H1 (cell line): ENCODE measurements around the gene RAB3B. TPM values are rescaled to one million over a fixed set of nuclear protein-coding genes. Genes with fewer than 3 reads are reported as not detected.

Source experiments
- CTCF ChIA-PET: fragments of 300-600 bp; sonication (Branson Sonifier 250); formaldehyde crosslinking; loops from one replicate; lab custom pipeline; 2021; ENCODE audit not compliant: partially characterized antibody; lab: Charles Lee
- POLR2A ChIA-PET: fragments of 300-600 bp; sonication (Branson Sonifier 250); formaldehyde crosslinking; loops from one replicate; lab custom pipeline; 2021; ENCODE audit warnings: inconsistent platforms; ENCODE audit not compliant: partially characterized antibody; lab: Charles Lee
- DNase-seq, 2 experiments: peaks; one replicate each; pipeline versions ENCODE4 v3.0.0 to v3.0.0-alpha.2; 2010 to 2022; ENCODE audit warnings: low spot score in 2 of 2, low read depth in 1 of 2, mixed read lengths in 1 of 2
- FAIRE-seq: peaks from 2 replicates; lab custom pipeline; 2011; peaks lifted over from hg19 to GRCh38; lab: Jason Lieb, UNC
- H2AFZ ChIP-seq: 2 replicates; pipeline ENCODE4 v1.8.1; 2012; ENCODE audit warnings: low read length, inconsistent platforms
- H2AK5ac ChIP-seq: 2 replicates; pipeline ENCODE4 v1.6.1; 2013; ENCODE audit warnings: low read depth, low read length
- H2BK120ac ChIP-seq: replicated peaks from 2 replicates; pipeline ENCODE3; 2013; ENCODE audit warnings: low read depth, low read length, inconsistent platforms
- H2BK12ac ChIP-seq: 2 replicates; pipeline ENCODE4 v1.6.1; 2013; ENCODE audit warnings: low read depth, low read length
- H2BK15ac ChIP-seq: 2 replicates; pipeline ENCODE4 v1.6.1; 2013; ENCODE audit warnings: low read length
- H2BK20ac ChIP-seq: 2 replicates; pipeline ENCODE4 v1.6.1; 2013; ENCODE audit warnings: low read length
- H2BK5ac ChIP-seq: 2 replicates; pipeline ENCODE4 v1.6.1; 2013; ENCODE audit warnings: low read depth, low read length
- H3K14ac ChIP-seq: 2 replicates; pipeline ENCODE4 v1.6.1; 2013; ENCODE audit warnings: inconsistent platforms; ENCODE audit not compliant: insufficient read length
- H3K18ac ChIP-seq: 2 replicates; pipeline ENCODE4 v1.6.1; 2013; ENCODE audit warnings: low read length; ENCODE audit errors: extremely low read depth
- H3K23ac ChIP-seq: 2 replicates; pipeline ENCODE4 v1.6.1; 2013; ENCODE audit warnings: inconsistent platforms; ENCODE audit not compliant: insufficient read length
- H3K23me2 ChIP-seq: 2 replicates; pipeline ENCODE4 v1.6.1; 2013; ENCODE audit warnings: low read depth, low read length
- H3K27ac ChIP-seq: 2 replicates; pipeline ENCODE4 v1.6.1; 2011; ENCODE audit warnings: low read depth, low read length, inconsistent platforms
- H3K27me3 ChIP-seq, 4 experiments: replicated peaks in 1 of 4; 1 replicate in 1 of 4; 2 replicates in 3 of 4; pipeline versions ENCODE4 v1.6.1 to v1.8.1; 2011 to 2013; ENCODE audit warnings: low read length in 3 of 4, mild to moderate bottlenecking in 3 of 4, inconsistent platforms in 2 of 4, mixed read lengths in 2 of 4, moderate library complexity in 1 of 4; ENCODE audit not compliant: control insufficient read depth in 3 of 4, insufficient read depth in 3 of 4; ENCODE audit errors: extremely low read depth in 1 of 4
- H3K36me3 ChIP-seq, 4 experiments: 2 replicates each; pipeline versions ENCODE4 v1.6.1 to v1.8.1; 2011 to 2013; ENCODE audit warnings: mild to moderate bottlenecking in 4 of 4, low read length in 3 of 4, moderate library complexity in 2 of 4, control low read depth in 1 of 4, inconsistent platforms in 1 of 4; ENCODE audit not compliant: insufficient read depth in 4 of 4, control insufficient read depth in 2 of 4
- H3K4ac ChIP-seq: replicated peaks from 2 replicates; pipeline ENCODE3; 2013; ENCODE audit warnings: low read length, low read depth, mixed read lengths, inconsistent platforms; ENCODE audit not compliant: insufficient read length
- H3K4me1 ChIP-seq, 4 experiments: replicated peaks in 1 of 4; 1 replicate in 1 of 4; 2 replicates in 3 of 4; pipeline versions ENCODE4 v1.6.1 to v1.8.1; 2011 to 2013; ENCODE audit warnings: low read length in 3 of 4, inconsistent platforms in 2 of 4, mixed read lengths in 1 of 4; ENCODE audit not compliant: insufficient read depth in 4 of 4, control insufficient read depth in 3 of 4
- H3K4me2 ChIP-seq, 2 experiments: 2 replicates each; pipeline versions ENCODE4 v1.6.1 to v1.8.1; 2011 to 2013; ENCODE audit warnings: low read depth in 2 of 2, low read length in 2 of 2, control low read depth in 1 of 2, inconsistent platforms in 1 of 2, mild to moderate bottlenecking in 1 of 2; ENCODE audit not compliant: insufficient read depth in 1 of 2
- H3K4me3 ChIP-seq, 4 experiments: fragments of 200-600, 300-600 bp in 1 of 4; sonication (generic), shearing (Covaris generic), sonication (Bioruptor Twin) in 1 of 4; 2 replicates each; pipeline versions ENCODE4 v1.5.1 to v1.8.1; 2011 to 2016; ENCODE audit warnings: low read length in 4 of 4, low read depth in 3 of 4, control low read depth in 2 of 4, inconsistent platforms in 2 of 4, mild to moderate bottlenecking in 2 of 4, mixed read lengths in 1 of 4, moderate library complexity in 1 of 4; ENCODE audit not compliant: insufficient read depth in 2 of 4; ENCODE audit errors: extremely low read depth in 1 of 4
- H3K56ac ChIP-seq: replicated peaks from 2 replicates; pipeline ENCODE3; 2013; ENCODE audit warnings: low read depth, mild to moderate bottlenecking, mixed read lengths, low read length, inconsistent platforms; ENCODE audit not compliant: insufficient read length
- H3K79me1 ChIP-seq: 2 replicates; pipeline ENCODE4 v1.6.1; 2013; ENCODE audit warnings: low read depth, low read length, control low read depth
- H3K79me2 ChIP-seq, 2 experiments: 2 replicates each; pipeline versions ENCODE4 v1.6.1 to v1.8.1; 2012 to 2013; ENCODE audit warnings: low read length in 2 of 2, mild to moderate bottlenecking in 2 of 2, inconsistent platforms in 1 of 2; ENCODE audit not compliant: insufficient read depth in 2 of 2, control insufficient read depth in 1 of 2
- H3K9ac ChIP-seq, 4 experiments: replicated peaks in 1 of 4; 1 replicate in 1 of 4; 2 replicates in 3 of 4; pipeline versions ENCODE4 v1.6.1 to v1.8.1; 2011 to 2013; ENCODE audit warnings: low read depth in 3 of 4, low read length in 3 of 4, control low read depth in 2 of 4, mild to moderate bottlenecking in 2 of 4, moderate library complexity in 2 of 4, inconsistent platforms in 1 of 4; ENCODE audit errors: extremely low read depth in 1 of 4
- H3K9me3 ChIP-seq, 2 experiments: 2 replicates each; pipeline versions ENCODE4 v1.6.1 to v1.8.1; 2012 to 2013; ENCODE audit warnings: mild to moderate bottlenecking in 2 of 2, moderate library complexity in 2 of 2, control low read depth in 1 of 2, inconsistent platforms in 1 of 2, low read depth in 1 of 2, low read length in 1 of 2, mixed read lengths in 1 of 2; ENCODE audit not compliant: insufficient read depth in 2 of 2
- H4K20me1 ChIP-seq, 2 experiments: replicated peaks in 1 of 2; 2 replicates each; pipeline versions ENCODE3 to v1.8.1; 2011 to 2013; ENCODE audit warnings: inconsistent platforms in 2 of 2, low read length in 2 of 2, mild to moderate bottlenecking in 1 of 2; ENCODE audit not compliant: insufficient read depth in 2 of 2, control insufficient read depth in 1 of 2
- H4K5ac ChIP-seq: 2 replicates; pipeline ENCODE4 v1.6.1; 2013; ENCODE audit warnings: low read length, low read depth, mixed read lengths, inconsistent platforms; ENCODE audit not compliant: insufficient read length
- H4K8ac ChIP-seq: 2 replicates; pipeline ENCODE4 v1.8.0; 2013; ENCODE audit warnings: mild to moderate bottlenecking, moderate library complexity, low read length, inconsistent platforms; ENCODE audit not compliant: insufficient read depth; ENCODE audit errors: extremely low read depth
- H4K91ac ChIP-seq: replicated peaks from 2 replicates; pipeline ENCODE3; 2013; ENCODE audit warnings: low read length, mixed read lengths, inconsistent platforms; ENCODE audit not compliant: insufficient read length
- ASH2L ChIP-seq: fragments of 200-600, 300-600 bp; sonication (generic); IDR thresholded peaks from one replicate; pipeline ENCODE4 v1.7.1; 2017; ENCODE audit warnings: low read length
- KDM4A ChIP-seq: IDR thresholded peaks from one replicate; pipeline ENCODE4 v1.7.1; 2012; ENCODE audit warnings: low read depth, mild to moderate bottlenecking, moderate library complexity, low read length, inconsistent platforms; ENCODE audit not compliant: severe bottlenecking
- POLR2AphosphoS5 ChIP-seq: IDR thresholded peaks from 2 replicates; pipeline ENCODE4 v1.6.1; 2011; ENCODE audit warnings: low read depth, low read length
- SIX5 ChIP-seq: IDR thresholded peaks from 2 replicates; pipeline ENCODE4 v1.6.1; 2011; ENCODE audit warnings: mild to moderate bottlenecking, low read depth, low read length
- WGBS, 2 experiments: shearing (Covaris generic) in 1 of 2; methylation state at CpG; one replicate each; pipeline versions ENCODE4 v1.1.6 to v1.1.7; 2013 to 2015; ENCODE audit warnings: low lambda C conversion rate in 2 of 2, mixed read lengths in 2 of 2, inconsistent platforms in 1 of 2, low coverage in 1 of 2, missing lambda C conversion rate in 1 of 2; ENCODE audit not compliant: insufficient replicate concordance in 2 of 2, insufficient coverage in 1 of 2, insufficient read length in 1 of 2; ENCODE audit errors: extremely low coverage in 1 of 2, missing lambda C conversion rate in 1 of 2; 5-methylcytosine and 5-hydroxymethylcytosine counted together
- polyA plus RNA-seq, 7 experiments: library from polyadenylated mRNA; depleted of rRNA in 3 of 7; stranded (reverse) in 5 of 7; unstranded in 2 of 7; fragments of >200 nt in 5 of 7; fragments of 200-250 nt in 2 of 7; gene quantifications; 1 replicate in 5 of 7; 2 replicates in 1 of 7; 4 replicates in 1 of 7; pipeline versions ENCODE4 v1.2.1 to v1.2.3, GENCODE V29; 2011 to 2013; ENCODE audit warnings: missing spikeins in 2 of 7, mixed read lengths in 2 of 7
- total RNA-seq: library from RNA; stranded (reverse); fragmentation: NEBNext Ultra II Directional; extraction: Animal tissue kit (Norgen Biotek cat#: 25700); gene quantifications from 2 replicates; pipeline ENCODE4 v1.2.1, GENCODE V29; 2021
- TF ChIP-seq, protein P1 (sequence below): IDR thresholded peaks from 2 replicates; pipeline ENCODE4 v1.6.1; 2011; ENCODE audit warnings: low read depth, mild to moderate bottlenecking, low read length; ENCODE audit not compliant: insufficient read depth
- TF ChIP-seq, protein P2 (sequence below), 3 experiments: IDR thresholded peaks; 1 replicate in 2 of 3; 2 replicates in 1 of 3; pipeline versions ENCODE4 v1.5.1 to v1.6.1; 2011; ENCODE audit warnings: low read length in 3 of 3, mild to moderate bottlenecking in 3 of 3, inconsistent platforms in 2 of 3, low read depth in 1 of 3, moderate library complexity in 1 of 3; ENCODE audit not compliant: insufficient read depth in 1 of 3; ENCODE audit errors: control extremely low read depth in 1 of 3

Gene RAB3B
- total and polyA plus RNA-seq, 2 of the 8 experiments (the other 6 are each of a cell fraction or from before 2014, with no cell fraction given), result 12.5 to 36.8 TPM

GRCh38 chr1:51937112-51937511 lies 53.4 kb downstream of the RAB3B start:
- TF ChIP-seq ASH2L (no peak), SIX5 (no peak), KDM4A (no peak), POLR2AphosphoS5 (no peak)
- TF ChIP-seq, protein P1, sequence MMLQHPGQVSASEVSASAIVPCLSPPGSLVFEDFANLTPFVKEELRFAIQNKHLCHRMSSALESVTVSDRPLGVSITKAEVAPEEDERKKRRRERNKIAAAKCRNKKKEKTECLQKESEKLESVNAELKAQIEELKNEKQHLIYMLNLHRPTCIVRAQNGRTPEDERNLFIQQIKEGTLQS, result no peak
- TF ChIP-seq, protein P2, sequence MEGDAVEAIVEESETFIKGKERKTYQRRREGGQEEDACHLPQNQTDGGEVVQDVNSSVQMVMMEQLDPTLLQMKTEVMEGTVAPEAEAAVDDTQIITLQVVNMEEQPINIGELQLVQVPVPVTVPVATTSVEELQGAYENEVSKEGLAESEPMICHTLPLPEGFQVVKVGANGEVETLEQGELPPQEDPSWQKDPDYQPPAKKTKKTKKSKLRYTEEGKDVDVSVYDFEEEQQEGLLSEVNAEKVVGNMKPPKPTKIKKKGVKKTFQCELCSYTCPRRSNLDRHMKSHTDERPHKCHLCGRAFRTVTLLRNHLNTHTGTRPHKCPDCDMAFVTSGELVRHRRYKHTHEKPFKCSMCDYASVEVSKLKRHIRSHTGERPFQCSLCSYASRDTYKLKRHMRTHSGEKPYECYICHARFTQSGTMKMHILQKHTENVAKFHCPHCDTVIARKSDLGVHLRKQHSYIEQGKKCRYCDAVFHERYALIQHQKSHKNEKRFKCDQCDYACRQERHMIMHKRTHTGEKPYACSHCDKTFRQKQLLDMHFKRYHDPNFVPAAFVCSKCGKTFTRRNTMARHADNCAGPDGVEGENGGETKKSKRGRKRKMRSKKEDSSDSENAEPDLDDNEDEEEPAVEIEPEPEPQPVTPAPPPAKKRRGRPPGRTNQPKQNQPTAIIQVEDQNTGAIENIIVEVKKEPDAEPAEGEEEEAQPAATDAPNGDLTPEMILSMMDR (IDR thresholded peaks at IDR 0.05; ENCODE audit: control extremely low read depth in 1 of 3, insufficient read depth in 1 of 3, low read depth in 1 of 3, low read length in 3 of 3), result no peak
- TF ChIP-seq, all 59 proteins: peak for 0
- POLR2A ChIA-PET, result interaction anchor here (0.6 to 1.2 kb wide), 3 partner anchors 8 to 33 kb away, joined by 3 to 4 read pairs (median 3); no protein-coding TSS in a partner anchor

More at GRCh38 chr1:51937112-51937511, 53.4 kb downstream of the RAB3B start:
- no peak overlapping the region for H3K9ac ChIP-seq
- CTCF ChIA-PET, result interaction anchor here (1.9 kb wide), 1 partner anchor 40 kb away, joined by 11 read pairs; no protein-coding TSS in a partner anchor
- FAIRE-seq, result no peak
- peaks cover 6 to 8% of the 10 kb centered on the region in 2 experiments; a peak in 2 of 4 replicates for H3K9me3 ChIP-seq
- H3K79me1 ChIP-seq, result no peaks in the 10 kb centered on the region
- no peak overlapping the region for H3K4me3 ChIP-seq
- no peak overlapping the region for H3K18ac ChIP-seq
- no peak overlapping the region for H3K27ac ChIP-seq
- no peak overlapping the region for H2BK15ac ChIP-seq
- no peaks in the 10 kb centered on the region for H3K79me2 ChIP-seq
- DNase-seq, result no peak
- no peaks in the 10 kb centered on the region for H3K27me3 ChIP-seq
- H4K5ac ChIP-seq, result no peak overlapping the region
- H2BK20ac ChIP-seq, result no peak overlapping the region
- no peak overlapping the region for H3K4ac ChIP-seq
- H3K23ac ChIP-seq, result no peak overlapping the region
- H2BK12ac ChIP-seq, result no peak overlapping the region
- WGBS, 2 experiments, result 94% methylated on average over 4 of the region's 4 CpGs; no CpG with 5 or more reads in 1 of the 2 experiments
- H2BK120ac ChIP-seq, result no peak overlapping the region
- H2BK5ac ChIP-seq, result no peak overlapping the region
- H4K20me1 ChIP-seq, result peaks cover 2 to 5% of the 10 kb centered on the region in 2 experiments
- H3K4me1 ChIP-seq, result no peaks in the 10 kb centered on the region
- H3K4me2 ChIP-seq, result no peak overlapping the region
- H2AFZ ChIP-seq, result no peak overlapping the region
- H3K14ac ChIP-seq, result no peak overlapping the region
- no peak overlapping the region for H4K8ac ChIP-seq
- H4K91ac ChIP-seq, result no peak overlapping the region
- H3K56ac ChIP-seq, result no peak overlapping the region
- H3K23me2 ChIP-seq, result no peaks in the 10 kb centered on the region
- H3K36me3 ChIP-seq, result peaks cover 10 to 43% (median 25%) of the 10 kb centered on the region in 4 experiments
- no peak overlapping the region for H2AK5ac ChIP-seq
